Measurements from ENCODE around the gene PF4V1. TPM values are rescaled to one million over a fixed set of nuclear protein-coding genes. Genes with fewer than 3 reads are reported as not detected.

PF4V1 gene
- total RNA-seq, 1 donor from 2014 or later, result not detected

GRCh38 chr4:73841243-73841925 lies 11.7 kb upstream of the PF4V1 start:
- Histone ChIP-seq H3K27me3 (ENCODE audit: control insufficient read depth, insufficient read depth, low read length) (no peaks in the 10 kb centered on the region), H3K4me3 (ENCODE audit: low read depth, low read length) (no peak overlapping the region), H3K36me3 (ENCODE audit: control insufficient read depth, insufficient read depth, low read length) (no peaks in the 10 kb centered on the region)
- DNase-seq (ENCODE audit: low read depth), result no peak
- TF ChIP-seq CTCF (IDR thresholded peaks at IDR 0.05; ENCODE audit: insufficient read depth, low read length, poor library complexity, severe bottlenecking), result no peak

- no peak for DNase-seq (ENCODE audit: low read depth)
- TF ChIP-seq CTCF (IDR thresholded peaks at IDR 0.05; ENCODE audit: insufficient read depth, low read length, poor library complexity, severe bottlenecking), result no peak
- Histone ChIP-seq H3K36me3 (ENCODE audit: control insufficient read depth, insufficient read depth, low read length) (no peaks in the 10 kb centered on the region), H3K27me3 (ENCODE audit: control insufficient read depth, insufficient read depth, low read length) (no peaks in the 10 kb centered on the region), H3K4me3 (ENCODE audit: low read depth, low read length) (no peak overlapping the region)
Measured at GRCh38 chr4:73842696-73843095, 10.4 kb upstream of the PF4V1 start.

GRCh38 chr4:73843369-73843768 lies 9.7 kb upstream of the PF4V1 start:
- no peak for TF ChIP-seq CTCF (IDR thresholded peaks at IDR 0.05; ENCODE audit: insufficient read depth, low read length, poor library complexity, severe bottlenecking)
- H3K36me3 ChIP-seq (ENCODE audit: control insufficient read depth, insufficient read depth, low read length), result no peaks in the 10 kb centered on the region
- H3K4me3 ChIP-seq (ENCODE audit: low read depth, low read length), result no peak overlapping the region
- H3K27me3 ChIP-seq (ENCODE audit: control insufficient read depth, insufficient read depth, low read length), result no peaks in the 10 kb centered on the region
- no peak for DNase-seq (ENCODE audit: low read depth)

- DNase-seq (ENCODE audit: low read depth), result no peak
- H3K4me3 ChIP-seq (ENCODE audit: low read depth, low read length), result no peak overlapping the region
- no peaks in the 10 kb centered on the region for H3K36me3 ChIP-seq (ENCODE audit: control insufficient read depth, insufficient read depth, low read length)
- no peak for TF ChIP-seq CTCF (IDR thresholded peaks at IDR 0.05; ENCODE audit: insufficient read depth, low read length, poor library complexity, severe bottlenecking)
- no peaks in the 10 kb centered on the region for H3K27me3 ChIP-seq (ENCODE audit: control insufficient read depth, insufficient read depth, low read length)
Measured at GRCh38 chr4:73844345-73844744, 8.8 kb upstream of the PF4V1 start.

GRCh38 chr4:73844806-73845205 lies 8.3 kb upstream of the PF4V1 start:
- Histone ChIP-seq H3K4me3 (ENCODE audit: low read depth, low read length) (no peak overlapping the region), H3K27me3 (ENCODE audit: control insufficient read depth, insufficient read depth, low read length) (no peaks in the 10 kb centered on the region), H3K36me3 (ENCODE audit: control insufficient read depth, insufficient read depth, low read length) (no peaks in the 10 kb centered on the region)
- DNase-seq (ENCODE audit: low read depth), result no peak
- TF ChIP-seq CTCF (IDR thresholded peaks at IDR 0.05; ENCODE audit: insufficient read depth, low read length, poor library complexity, severe bottlenecking), result no peak
